Left ventricle myocardium inferior (tissue), 1 donor: ENCODE data around the gene TMEM125. TPM values are rescaled to one million over a fixed set of nuclear protein-coding genes. Genes with fewer than 3 reads are reported as not detected.

Experiments
- DNase-seq: peaks from one replicate; pipeline ENCODE4 v3.0.0-alpha.2; 2020
- H3K27ac ChIP-seq: fragments of 200-600 bp; replicated peaks from 2 replicates; pipeline ENCODE4 v1.8.0; 2021
- H3K27me3 ChIP-seq: fragments of 200-600 bp; 2 replicates; pipeline ENCODE4 v1.8.0; 2021; ENCODE audit warnings: low read depth
- H3K36me3 ChIP-seq: fragments of 200-600 bp; 2 replicates; pipeline ENCODE4 v1.8.0; 2021
- H3K4me1 ChIP-seq: fragments of 200-600 bp; 2 replicates; pipeline ENCODE4 v1.8.0; 2021
- H3K4me3 ChIP-seq: fragments of 200-600 bp; 2 replicates; pipeline ENCODE4 v1.8.0; 2021; ENCODE audit warnings: mild to moderate bottlenecking, moderate library complexity
- H3K9me3 ChIP-seq: fragments of 200-600 bp; replicated peaks from 2 replicates; pipeline ENCODE4 v1.8.0; 2021
- CTCF ChIP-seq: fragments of 200-600 bp; IDR thresholded peaks from 2 replicates; pipeline ENCODE4 v1.8.0; 2021; ENCODE audit warnings: antibody characterized with exemption, mild to moderate bottlenecking, borderline replicate concordance
- intact Hi-C: fragments of 100-400 bp; cut with micrococcal nuclease; formaldehyde crosslinking; loops from one replicate; pipeline ENCODE4 v1.11.0; 2022
- total RNA-seq: library from RNA; stranded (reverse); fragmentation: NEBNext Ultra II Directional; extraction: Animal tissue kit (Norgen Biotek cat#: 25700); gene quantifications from one replicate; pipeline ENCODE4 v1.2.1, GENCODE V29; 2021
- donor health status: DM: no; HTN: yes; CAD: no; lungs with severe emphysema.

TMEM125 gene
- total RNA-seq, 1 donor from 2014 or later, result not detected

GRCh38 chr1:43312663-43313515 lies 43.1 kb downstream of the TMEM125 start:
- Histone ChIP-seq H3K27ac (no peak overlapping the region), H3K4me1 (peaks cover 11% of the 10 kb centered on the region), H3K27me3 (no peaks in the 10 kb centered on the region), H3K9me3 (no peaks in the 10 kb centered on the region), H3K36me3 (peaks cover 26% of the 10 kb centered on the region), H3K4me3 (no peak overlapping the region)
- TF ChIP-seq CTCF, result no peak
- intact Hi-C loops, result no loop called here
- DNase-seq, result no peak

GRCh38 chr1:43313771-43314170 lies 44.0 kb downstream of the TMEM125 start:
- Histone ChIP-seq H3K9me3 (no peaks in the 10 kb centered on the region), H3K4me1 (peaks cover 11% of the 10 kb centered on the region), H3K4me3 (no peak overlapping the region), H3K27ac (no peak overlapping the region), H3K27me3 (no peaks in the 10 kb centered on the region), H3K36me3 (peaks cover 26% of the 10 kb centered on the region)
- no peak for TF ChIP-seq CTCF
- DNase-seq, result no peak
- intact Hi-C loops, result no loop called here

DNA sequence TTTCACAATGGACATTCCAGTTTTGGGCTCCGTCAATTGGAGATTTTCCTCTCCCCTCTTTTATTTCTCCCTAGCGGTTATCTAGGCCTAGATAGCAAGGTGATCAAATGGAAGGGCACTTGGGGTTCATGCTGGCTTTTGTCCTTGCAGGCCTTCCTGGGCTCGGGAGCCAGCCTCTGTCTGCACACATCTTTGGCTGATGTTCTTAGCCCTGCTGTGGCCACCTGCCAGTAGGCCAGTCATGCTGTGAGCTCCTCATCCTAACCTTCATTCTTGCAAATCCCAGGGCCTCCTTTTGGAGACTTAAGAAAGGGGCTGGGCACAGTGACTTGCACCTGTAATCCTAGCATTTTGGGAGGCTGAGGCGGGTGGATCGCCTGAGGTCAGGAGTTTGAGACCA lies 44.5 kb downstream of the TMEM125 start:
- peaks cover 28% of the 10 kb centered on the region for H3K36me3 ChIP-seq
- intact Hi-C loops, result no loop called here

GRCh38 chr1:43315481-43315880 lies 45.7 kb downstream of the TMEM125 start:
- peaks cover 33% of the 10 kb centered on the region for H3K36me3 ChIP-seq

More for the DNA sequence above, 44.5 kb downstream of the TMEM125 start:
- TF ChIP-seq CTCF, result no peak
- Histone ChIP-seq H3K4me3 (no peak overlapping the region), H3K4me1 (peaks cover 10% of the 10 kb centered on the region), H3K27me3 (no peaks in the 10 kb centered on the region), H3K9me3 (no peaks in the 10 kb centered on the region), H3K27ac (no peak overlapping the region)
- DNase-seq, result no peak

GRCh38 chr1:43315963-43316737 lies 46.4 kb downstream of the TMEM125 start:
- DNase-seq, result no peak
- no peaks in the 10 kb centered on the region for H3K9me3 ChIP-seq
- H3K4me3 ChIP-seq, result no peak overlapping the region
- intact Hi-C loops, result no loop called here
- peaks cover 32% of the 10 kb centered on the region for H3K36me3 ChIP-seq
- peaks cover 4% of the 10 kb centered on the region for H3K4me1 ChIP-seq
- H3K27me3 ChIP-seq, result no peaks in the 10 kb centered on the region
- no peak overlapping the region for H3K27ac ChIP-seq
- TF ChIP-seq CTCF, result no peak

More at GRCh38 chr1:43315481-43315880, 45.7 kb downstream of the TMEM125 start:
- no peak for DNase-seq
- H3K4me1 ChIP-seq, result peaks cover 4% of the 10 kb centered on the region
- H3K27me3 ChIP-seq, result no peaks in the 10 kb centered on the region
- no peaks in the 10 kb centered on the region for H3K9me3 ChIP-seq
- intact Hi-C loops, result no loop called here
- no peak for TF ChIP-seq CTCF
- no peak overlapping the region for H3K27ac ChIP-seq
- H3K4me3 ChIP-seq, result no peak overlapping the region
